HCT116 (cell line): Measurements from ENCODE around the gene GRAP. TPM values are rescaled to one million over a fixed set of nuclear protein-coding genes. Genes with fewer than 3 reads are reported as not detected.

ENCODE experiments used
- ATAC-seq: fragments of 200-7000 bp; cut with Tn5 transposase; 2 replicates; pipeline ENCODE4 v1.9.1; 2020; ENCODE audit warnings: mild to moderate bottlenecking, moderate library complexity
- BruUV-seq: library from RNA; stranded (reverse); fragments of 400-500 nt; replicated peaks from 2 replicates; lab custom pipeline; 2021; lab: Mats Ljungman, UMichigan
- CTCF ChIA-PET: fragments of 300-600 bp; sonication (Branson Sonifier 250); formaldehyde crosslinking; loops from one replicate; lab custom pipeline; 2021; ENCODE audit warnings: antibody characterized with exemption; lab: Charles Lee
- POLR2A ChIA-PET: fragments of 300-600, 350-600 bp; sonication (Branson Sonifier 250); formaldehyde crosslinking; loops from one replicate; lab custom pipeline; 2021; ENCODE audit warnings: antibody characterized with exemption; lab: Charles Lee
- RAD21 ChIA-PET, 2 experiments: fragments of 300-600 bp; sonication (Branson Sonifier 250); formaldehyde crosslinking; loops; one replicate each; lab custom pipeline; 2023; ENCODE audit warnings: low total read pairs in 2 of 2; ENCODE audit not compliant: uncharacterized antibody in 2 of 2, unreplicated experiment in 2 of 2, low non-redundant PET in 1 of 2; lab: Charles Lee
- DNase-seq: peaks from one replicate; pipeline ENCODE4 v3.0.0-alpha.2; 2010; ENCODE audit warnings: low read depth, low spot score
- H2AFZ ChIP-seq: fragments of 200-600 bp; shearing (Covaris generic), sonication (generic); 2 replicates; pipeline ENCODE4 v1.6.1; 2017; ENCODE audit warnings: low read depth, mixed run types, mixed read lengths, antibody characterized with exemption, low read length; ENCODE audit not compliant: poor library complexity, severe bottlenecking
- H3K27ac ChIP-seq: 2 replicates; pipeline ENCODE4 v1.5.1; 2012; ENCODE audit warnings: low read depth, low read length
- H3K27me3 ChIP-seq: fragments of 200-600 bp; sonication (generic); 2 replicates; pipeline ENCODE4 v1.6.1; 2016; ENCODE audit warnings: mixed run types, low read length, mixed read lengths; ENCODE audit not compliant: insufficient read depth
- H3K36me3 ChIP-seq, 2 experiments: fragments of 200-500 bp in 1 of 2; fragments of 200-600 bp in 1 of 2; sonication (Bioruptor generic) in 1 of 2; sonication (generic) in 1 of 2; 2 replicates each; pipeline versions ENCODE4 v1.5.1 to v1.6.1; 2014 to 2016; ENCODE audit warnings: low read length in 2 of 2, inconsistent platforms in 1 of 2, mixed read lengths in 1 of 2, mixed run types in 1 of 2; ENCODE audit not compliant: insufficient read depth in 2 of 2, control insufficient read depth in 1 of 2
- H3K4me1 ChIP-seq, 2 experiments: fragments of 200-600 bp in 1 of 2; sonication (generic) in 1 of 2; 2 replicates each; pipeline versions ENCODE4 v1.5.1 to v1.6.1; 2012 to 2017; ENCODE audit warnings: low read length in 2 of 2, inconsistent platforms in 1 of 2, mild to moderate bottlenecking in 1 of 2, mixed read lengths in 1 of 2, mixed run types in 1 of 2, moderate library complexity in 1 of 2; ENCODE audit not compliant: insufficient read depth in 2 of 2, control insufficient read depth in 1 of 2
- H3K4me2 ChIP-seq: fragments of 200-600 bp; sonication (generic); 2 replicates; pipeline ENCODE4 v1.6.1; 2017; ENCODE audit warnings: mixed run types, low read length, mixed read lengths
- H3K4me3 ChIP-seq, 2 experiments: fragments of 200-600 bp in 1 of 2; sonication (generic) in 1 of 2; replicated peaks in 1 of 2; 2 replicates each; pipeline ENCODE4 v1.5.1; 2011 to 2016; ENCODE audit warnings: low read length in 2 of 2, control low read depth in 1 of 2, low read depth in 1 of 2, mild to moderate bottlenecking in 1 of 2, mixed read lengths in 1 of 2, mixed run types in 1 of 2
- H3K79me2 ChIP-seq: fragments of 200-600 bp; sonication (generic); 2 replicates; pipeline ENCODE4 v1.6.1; 2017; ENCODE audit warnings: mild to moderate bottlenecking, mixed run types, low read length, moderate library complexity, mixed read lengths; ENCODE audit not compliant: insufficient read depth
- H3K9ac ChIP-seq: fragments of 200-600 bp; sonication (generic); 2 replicates; pipeline ENCODE4 v1.6.1; 2016; ENCODE audit warnings: low read length, mixed read lengths
- H3K9me2 ChIP-seq: fragments of 200-600 bp; sonication (generic), shearing (Covaris generic); 2 replicates; pipeline ENCODE4 v1.6.1; 2017; ENCODE audit warnings: mixed run types, mild to moderate bottlenecking, moderate library complexity; ENCODE audit not compliant: insufficient read depth
- H3K9me3 ChIP-seq, 2 experiments: fragments of 200-500 bp in 1 of 2; fragments of 200-600 bp in 1 of 2; sonication (Bioruptor generic) in 1 of 2; sonication (generic) in 1 of 2; 2 replicates each; pipeline ENCODE4 v1.6.1; 2014 to 2017; ENCODE audit warnings: low read length in 2 of 2, mixed read lengths in 2 of 2, inconsistent platforms in 1 of 2, low read depth in 1 of 2, mild to moderate bottlenecking in 1 of 2, mixed run types in 1 of 2, moderate library complexity in 1 of 2; ENCODE audit not compliant: control insufficient read depth in 1 of 2, insufficient read depth in 1 of 2
- H4K20me1 ChIP-seq: fragments of 200-600 bp; sonication (generic), shearing (Covaris generic); 2 replicates; pipeline ENCODE4 v1.6.1; 2017; ENCODE audit warnings: mixed run types, mild to moderate bottlenecking, moderate library complexity; ENCODE audit not compliant: insufficient read depth
- CEBPB ChIP-seq: IDR thresholded peaks from 2 replicates; pipeline ENCODE4 v1.6.1; 2012; ENCODE audit warnings: low read depth
- EZH2 ChIP-seq: fragments of 200-600 bp; sonication (generic); IDR thresholded peaks from 2 replicates; pipeline ENCODE4 v1.6.1; 2017; ENCODE audit warnings: antibody characterized with exemption, mixed run types
- EZH2phosphoT487 ChIP-seq: fragments of 200-600 bp; IDR thresholded peaks from 2 replicates; pipeline ENCODE4 v1.6.1; 2018; ENCODE audit warnings: antibody characterized with exemption, borderline replicate concordance
- MAX ChIP-seq: IDR thresholded peaks from 2 replicates; pipeline ENCODE4 v1.6.1; 2012
- POLR2A ChIP-seq: IDR thresholded peaks from 2 replicates; pipeline ENCODE4 v1.7.0; 2011; ENCODE audit warnings: borderline replicate concordance; ENCODE audit not compliant: insufficient read depth, insufficient read length; ENCODE audit errors: extremely low read depth
- RAD21 ChIP-seq: IDR thresholded peaks from 2 replicates; pipeline ENCODE4 v1.6.1; 2012; ENCODE audit warnings: low read depth, mild to moderate bottlenecking
- REST ChIP-seq: IDR thresholded peaks from 2 replicates; pipeline ENCODE4 v1.6.1; 2012; ENCODE audit warnings: low read depth
- SP1 ChIP-seq: IDR thresholded peaks from 2 replicates; pipeline ENCODE4 v1.6.1; 2012; ENCODE audit warnings: low read depth
- SRF ChIP-seq: IDR thresholded peaks from 2 replicates; pipeline ENCODE4 v1.6.1; 2012; ENCODE audit warnings: low read depth
- TCF7L2 ChIP-seq: IDR thresholded peaks from 2 replicates; pipeline ENCODE4 v1.7.0; 2011; ENCODE audit warnings: borderline replicate concordance, inconsistent platforms; ENCODE audit not compliant: insufficient read depth, insufficient read length; ENCODE audit errors: extremely low read depth
- ZBTB33 ChIP-seq: IDR thresholded peaks from 2 replicates; pipeline ENCODE4 v1.6.1; 2011; ENCODE audit warnings: mild to moderate bottlenecking, low read length, moderate library complexity; ENCODE audit not compliant: insufficient replicate concordance; ENCODE audit errors: extremely low read depth
- ZFX ChIP-seq: fragments of 450-650 bp; IDR thresholded peaks from 2 replicates; pipeline ENCODE4 v1.6.1; 2017
- ZNF274 ChIP-seq: fragments of 200-500 bp; sonication (Bioruptor generic); IDR thresholded peaks from 2 replicates; pipeline ENCODE4 v1.6.1; 2014; ENCODE audit warnings: mild to moderate bottlenecking, low read depth, low read length, inconsistent platforms
- intact Hi-C: fragments of 100-400 bp; cut with micrococcal nuclease; formaldehyde crosslinking; loops from 2 replicates; pipeline ENCODE4 v1.10.0; 2022
- total RNA-seq: library from RNA; stranded (reverse); gene quantifications from one replicate; pipeline ENCODE4 v1.2.1, GENCODE V29; 2021; ENCODE audit not compliant: unreplicated experiment

Gene GRAP
- total RNA-seq, 1 experiment from 2014 or later: 0.27 TPM

GRCh38 chr17:18993905-18994526, 52.7 kb downstream of the GRAP start:
- H3K27me3 ChIP-seq: no peaks in the 10 kb centered on the region
- H4K20me1 ChIP-seq: no peaks in the 10 kb centered on the region; the same call in 1 of the 2 replicates
- H3K4me1 ChIP-seq: no peaks in the 10 kb centered on the region
- H3K79me2 ChIP-seq: peaks cover 96% of the 10 kb centered on the region
- no peak overlapping the region for H3K4me2 ChIP-seq
- BruUV-seq: no TSS peak
- H3K9ac ChIP-seq: no peak overlapping the region
- RAD21 ChIA-PET: no interaction called here
- TF ChIP-seq RAD21: no peak
- TF ChIP-seq EZH2phosphoT487: no peak
- H2AFZ ChIP-seq: no peak overlapping the region
- POLR2A ChIA-PET: no interaction called here
- no peak overlapping the region; the same call in 1 of the 2 replicates for H3K27ac ChIP-seq
- ATAC-seq (no peak), DNase-seq (no peak)
- H3K36me3 ChIP-seq: peaks cover 0 to 24% of the 10 kb centered on the region in 2 experiments; a peak in 3 of 4 replicates
- intact Hi-C loops: no loop called here
- H3K4me3 ChIP-seq: no peak overlapping the region
- CTCF ChIA-PET: no interaction called here
- no peaks in the 10 kb centered on the region for H3K9me2 ChIP-seq
- peaks cover 0 to 5% of the 10 kb centered on the region in 2 experiments; a peak in 2 of 4 replicates for H3K9me3 ChIP-seq

- H3K79me2 ChIP-seq: peaks cover 87% of the 10 kb centered on the region
- H3K4me1 ChIP-seq: no peaks in the 10 kb centered on the region
- H3K9me3 ChIP-seq: peaks cover 0 to 5% of the 10 kb centered on the region in 2 experiments; a peak in 2 of 4 replicates
- ChIA-PET POLR2A (no interaction called here), CTCF (no interaction called here), RAD21 (no interaction called here)
- intact Hi-C loops: no loop called here
- no peak overlapping the region for H3K4me2 ChIP-seq
- H3K27ac ChIP-seq: no peak overlapping the region
- ATAC-seq (no peak), DNase-seq (no peak)
- H3K27me3 ChIP-seq: no peaks in the 10 kb centered on the region
- peaks cover 0 to 24% of the 10 kb centered on the region in 2 experiments; a peak in 3 of 4 replicates for H3K36me3 ChIP-seq
- BruUV-seq: no TSS peak
- no peak overlapping the region for H2AFZ ChIP-seq
- H3K9me2 ChIP-seq: no peaks in the 10 kb centered on the region
- H3K4me3 ChIP-seq: no peak overlapping the region
- H3K9ac ChIP-seq: no peak overlapping the region
- no peaks in the 10 kb centered on the region; the same call in 1 of the 2 replicates for H4K20me1 ChIP-seq
- TF ChIP-seq TCF7L2 (no peak), POLR2A (no peak), SP1 (no peak), CEBPB (no peak), RAD21 (no peak), REST (no peak), SRF (no peak), ZFX (no peak), ZNF274 (no peak), MAX (no peak), ZBTB33 (no peak), EZH2 (no peak)
Measured at GRCh38 chr17:18992454-18993130, 54.2 kb downstream of the GRAP start.
